Prostate gland (tissue), 2 donors: ENCODE data around the gene BGLAP. TPM values are rescaled to one million over a fixed set of nuclear protein-coding genes. Genes with fewer than 3 reads are reported as not detected.

Source experiments
- DNase-seq: peaks from one replicate; pipeline ENCODE4 v3.0.0-alpha.2; 2019; ENCODE audit warnings: low spot score
- H3K27ac ChIP-seq, 2 donors: fragments of 200-600 bp; sonication (generic); 2 replicates each; pipeline ENCODE4 v1.5.1; 2017 to 2019
- H3K27me3 ChIP-seq: fragments of 200-600 bp; sonication (generic); replicated peaks from 2 replicates; pipeline ENCODE4 v1.5.1; 2019; ENCODE audit not compliant: insufficient read depth
- H3K36me3 ChIP-seq, 2 donors: fragments of 200-600 bp; sonication (generic); 1 replicate in 1 of 2; 2 replicates in 1 of 2; pipeline versions ENCODE4 v1.5.1 to v1.8.1; 2017 to 2019
- H3K4me1 ChIP-seq: fragments of 200-600 bp; sonication (generic); replicated peaks from 2 replicates; pipeline ENCODE4 v1.5.1; 2019
- H3K4me3 ChIP-seq, 2 donors: fragments of 200-600 bp; sonication (generic); 2 replicates each; pipeline ENCODE4 v1.5.1; 2017 to 2019
- H3K9me3 ChIP-seq: fragments of 200-600 bp; sonication (generic); 2 replicates; pipeline ENCODE4 v1.5.1; 2017
- POLR2A ChIP-seq: fragments of 450-650 bp; IDR thresholded peaks from one replicate; pipeline ENCODE4 v1.6.1; 2016; ENCODE audit warnings: antibody characterized with exemption, mild to moderate bottlenecking
- POLR2AphosphoS5 ChIP-seq: sonication (generic); formaldehyde crosslinking; IDR thresholded peaks from one replicate; pipeline ENCODE4 v1.6.1; 2017; ENCODE audit warnings: antibody characterized with exemption
- WGBS: methylation state at CpG from one replicate; pipeline ENCODE4 v1.1.5; 2018; 5-methylcytosine and 5-hydroxymethylcytosine counted together
- intact Hi-C: fragments of 100-400 bp; cut with DNase I; formaldehyde crosslinking; loops from one replicate; pipeline ENCODE4 v1.14.2; 2022
- small RNA-seq, 2 donors: library from RNA; depleted of rRNA; stranded (forward); fragments of <200 nt; gene quantifications; one replicate each; pipeline ENCODE3, GENCODE V24; 2016
- total RNA-seq, 2 donors: library from RNA; depleted of rRNA; stranded (reverse); fragments of >200 nt; gene quantifications; one replicate each; pipeline ENCODE4 v1.1.0, GENCODE V29; 2016
- TF ChIP-seq, protein P1 (sequence below), 4 experiments: fragments of 200-600 bp in 2 of 4; fragments of 450-650 bp in 2 of 4; sonication (generic) in 2 of 4; IDR thresholded peaks; 1 replicate in 3 of 4; 2 replicates in 1 of 4; pipeline ENCODE4 v1.5.1; 2016 to 2019; ENCODE audit warnings: antibody characterized with exemption in 4 of 4, mild to moderate bottlenecking in 2 of 4, moderate library complexity in 2 of 4

Gene BGLAP
- total RNA-seq, 2 donors from 2014 or later: 1.8 to 5.7 TPM

DNA sequence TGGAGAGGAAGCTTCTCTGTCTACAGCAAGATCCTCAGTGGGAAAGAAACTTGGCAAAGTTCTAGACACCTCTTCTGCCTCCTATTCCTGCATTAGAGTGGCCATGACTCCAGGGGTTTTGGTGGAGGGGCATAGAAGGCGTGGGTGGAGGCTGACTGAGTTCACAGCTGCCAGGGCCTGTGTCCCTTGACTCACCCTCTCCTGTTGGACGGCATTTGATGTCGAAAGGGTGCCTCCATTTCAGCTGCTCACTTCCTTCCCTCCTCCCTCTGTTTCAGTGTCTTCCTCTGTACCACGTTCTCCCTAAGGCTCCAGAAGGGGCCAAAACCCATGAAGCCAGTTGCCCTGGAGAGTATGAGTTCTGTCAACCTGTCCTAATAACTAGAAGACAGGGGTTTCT, 42.8 kb downstream of the BGLAP start:
- H3K9me3 ChIP-seq: no peaks in the 10 kb centered on the region
- TF ChIP-seq POLR2A (no peak), POLR2AphosphoS5 (no peak)
- TF ChIP-seq, protein P1, sequence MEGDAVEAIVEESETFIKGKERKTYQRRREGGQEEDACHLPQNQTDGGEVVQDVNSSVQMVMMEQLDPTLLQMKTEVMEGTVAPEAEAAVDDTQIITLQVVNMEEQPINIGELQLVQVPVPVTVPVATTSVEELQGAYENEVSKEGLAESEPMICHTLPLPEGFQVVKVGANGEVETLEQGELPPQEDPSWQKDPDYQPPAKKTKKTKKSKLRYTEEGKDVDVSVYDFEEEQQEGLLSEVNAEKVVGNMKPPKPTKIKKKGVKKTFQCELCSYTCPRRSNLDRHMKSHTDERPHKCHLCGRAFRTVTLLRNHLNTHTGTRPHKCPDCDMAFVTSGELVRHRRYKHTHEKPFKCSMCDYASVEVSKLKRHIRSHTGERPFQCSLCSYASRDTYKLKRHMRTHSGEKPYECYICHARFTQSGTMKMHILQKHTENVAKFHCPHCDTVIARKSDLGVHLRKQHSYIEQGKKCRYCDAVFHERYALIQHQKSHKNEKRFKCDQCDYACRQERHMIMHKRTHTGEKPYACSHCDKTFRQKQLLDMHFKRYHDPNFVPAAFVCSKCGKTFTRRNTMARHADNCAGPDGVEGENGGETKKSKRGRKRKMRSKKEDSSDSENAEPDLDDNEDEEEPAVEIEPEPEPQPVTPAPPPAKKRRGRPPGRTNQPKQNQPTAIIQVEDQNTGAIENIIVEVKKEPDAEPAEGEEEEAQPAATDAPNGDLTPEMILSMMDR (IDR thresholded peaks at IDR 0.05): no peak
- intact Hi-C loops: no loop called here
- peak overlapping the region; percentile 88 to 93 for H3K27ac ChIP-seq
- no peaks in the 10 kb centered on the region for H3K36me3 ChIP-seq
- no peak for DNase-seq
- no peaks in the 10 kb centered on the region for H3K27me3 ChIP-seq
- peak overlapping the region; percentile 32 to 46 for H3K4me3 ChIP-seq
- H3K4me1 ChIP-seq: no peaks in the 10 kb centered on the region
- WGBS: 49% methylated on average over 4 of the region's 4 CpGs

GRCh38 chr1:156285437-156285836, 43.5 kb downstream of the BGLAP start:
- TF ChIP-seq, protein P1 (IDR thresholded peaks at IDR 0.05): no peak
- no peak for TF ChIP-seq POLR2A
- no peak for TF ChIP-seq POLR2AphosphoS5
- Histone ChIP-seq H3K4me1 (no peaks in the 10 kb centered on the region), H3K27ac (peak overlapping the region; percentile 88 to 93)

DNA sequence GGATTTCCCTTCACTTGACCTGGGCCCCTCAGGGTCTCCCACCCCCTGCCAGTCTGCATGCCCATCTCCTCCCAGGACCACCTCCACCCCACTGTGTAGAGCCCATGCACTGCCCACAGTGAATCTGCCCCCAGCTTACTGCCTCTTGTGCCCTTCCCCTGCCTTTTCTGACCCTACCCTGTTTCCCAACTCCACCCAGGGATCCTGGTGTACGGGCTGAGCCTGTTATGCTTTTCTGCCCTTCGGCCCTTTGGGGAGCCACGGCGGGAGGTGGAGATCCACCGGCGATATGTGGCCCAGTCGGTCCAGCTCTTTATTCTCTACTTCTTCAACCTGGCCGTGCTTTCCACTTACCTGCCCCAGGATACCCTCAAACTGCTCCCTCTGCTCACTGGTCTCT, 44.1 kb downstream of the BGLAP start:
- WGBS: 94% methylated on average over 8 of the region's 8 CpGs
- DNase-seq: no peak
- peak overlapping the region; percentile 88 to 93 for H3K27ac ChIP-seq
- H3K4me1 ChIP-seq: no peaks in the 10 kb centered on the region
- no peak for TF ChIP-seq POLR2AphosphoS5
- TF ChIP-seq POLR2A: no peak
- TF ChIP-seq, protein P1 (IDR thresholded peaks at IDR 0.05): no peak
- intact Hi-C loops: no loop called here
- no peaks in the 10 kb centered on the region for H3K36me3 ChIP-seq
- peak overlapping the region in 1 of 2 donors; percentile 46 for H3K4me3 ChIP-seq
- no peaks in the 10 kb centered on the region for H3K27me3 ChIP-seq
- H3K9me3 ChIP-seq: no peaks in the 10 kb centered on the region

More at GRCh38 chr1:156285437-156285836, 43.5 kb downstream of the BGLAP start:
- no peaks in the 10 kb centered on the region for H3K9me3 ChIP-seq
- no peaks in the 10 kb centered on the region for H3K36me3 ChIP-seq
- peak overlapping the region; percentile 32 to 46 for H3K4me3 ChIP-seq
- H3K27me3 ChIP-seq: no peaks in the 10 kb centered on the region
- 89% methylated on average over 18 of the region's 21 CpGs for WGBS
- no peak for DNase-seq
- intact Hi-C loops: no loop called here

- H3K4me1 ChIP-seq: peaks cover 11% of the 10 kb centered on the region
- intact Hi-C loops: no loop called here
- H3K27me3 ChIP-seq: no peaks in the 10 kb centered on the region
- peak overlapping the region in 1 of 2 donors; percentile 93 for H3K27ac ChIP-seq
- peak overlapping the region in 1 of 2 donors; percentile 40 for H3K4me3 ChIP-seq
- H3K36me3 ChIP-seq: no peaks in the 10 kb centered on the region
- H3K9me3 ChIP-seq: no peaks in the 10 kb centered on the region
- DNase-seq: no peak
- TF ChIP-seq POLR2AphosphoS5 (peak; percentile 62), POLR2A (no peak)
Observed at GRCh38 chr1:156289857-156290256, 47.9 kb downstream of the BGLAP start.

GRCh38 chr1:156291226-156292061, 49.5 kb downstream of the BGLAP start:
- TF ChIP-seq, protein P1 (IDR thresholded peaks at IDR 0.05): no peak
- peak; percentile 78 for TF ChIP-seq POLR2AphosphoS5
- TF ChIP-seq POLR2A: peak; percentile 31
- Histone ChIP-seq H3K4me1 (peaks cover 12% of the 10 kb centered on the region), H3K27me3 (no peaks in the 10 kb centered on the region), H3K36me3 (no peaks in the 10 kb centered on the region), H3K4me3 (peak overlapping the region; percentile 16 to 40), H3K27ac (peak overlapping the region; percentile 81 to 93), H3K9me3 (no peaks in the 10 kb centered on the region)
- 21% methylated on average over 37 of the region's 37 CpGs for WGBS
- peak; percentile 79 for DNase-seq
- intact Hi-C loops: no loop called here

Small RNA genes within 50 kb of the gene (small RNA-seq; reads per million reads assigned to genes)
- 0 reads per million in 2 donors for gene RF00568

Other genes with a start within 250 kb of the BGLAP start
- gene SSR2, start 221.2 kb upstream of the BGLAP start, total RNA-seq: 100 to 1,000 TPM; 201 to 229 TPM
- 10 to 100 TPM; 27.0 to 43.6 TPM for gene UBQLN4, start 188.4 kb upstream of the BGLAP start, total RNA-seq
- 10 to 100 TPM; 48.0 to 91.4 TPM for gene LAMTOR2, start 187.4 kb upstream of the BGLAP start, total RNA-seq
- gene RAB25, start 181.0 kb upstream of the BGLAP start, total RNA-seq: 100 to 1,000 TPM in 1 of 2 donors, 10 to 100 TPM in 1; 33.5 to 100 TPM
- gene MEX3A, start 159.7 kb upstream of the BGLAP start, total RNA-seq: 1 to 10 TPM; 3.3 to 5.7 TPM
- gene LMNA, start 127.5 kb upstream of the BGLAP start, total RNA-seq: 100 to 1,000 TPM; 227 to 265 TPM
- gene SEMA4A, start 88.6 kb upstream of the BGLAP start, total RNA-seq: 10 to 100 TPM; 22.9 to 44.9 TPM
- gene SLC25A44, start 48.1 kb upstream of the BGLAP start, total RNA-seq: 10 to 100 TPM; 14.2 to 16.5 TPM
- 100 to 1,000 TPM in 1 of 2 donors, 10 to 100 TPM in 1; 64.6 to 125 TPM for gene PMF1, start 29.2 kb upstream of the BGLAP start, total RNA-seq
- 1 to 10 TPM; 2.8 to 8.6 TPM for gene PAQR6, start 5.9 kb downstream of the BGLAP start, total RNA-seq
- gene SMG5, start 40.6 kb downstream of the BGLAP start, total RNA-seq: 100 to 1,000 TPM in 1 of 2 donors, 10 to 100 TPM in 1; 49.1 to 113 TPM
- gene TMEM79, start 42.1 kb downstream of the BGLAP start, total RNA-seq: 10 to 100 TPM; 20.7 to 34.3 TPM
- 100 to 1,000 TPM in 1 of 2 donors, 10 to 100 TPM in 1; 91.7 to 132 TPM for gene GLMP, start 53.5 kb downstream of the BGLAP start, total RNA-seq
- gene VHLL, start 57.1 kb downstream of the BGLAP start, total RNA-seq: 1 to 10 TPM in 1 of 2 donors, not detected in 1; 1.1 TPM
- gene CCT3, start 96.1 kb downstream of the BGLAP start, total RNA-seq: 100 to 1,000 TPM; 144 to 167 TPM
- gene TSACC, start 96.3 kb downstream of the BGLAP start, total RNA-seq: 10 to 100 TPM in 1 of 2 donors, not detected in 1; 58.7 TPM
- under 1 TPM in 1 of 2 donors, not detected in 1; 0.85 TPM for gene RHBG, start 127.0 kb downstream of the BGLAP start, total RNA-seq